Measurements from ENCODE around the gene UFSP2. TPM values are rescaled to one million over a fixed set of nuclear protein-coding genes. Genes with fewer than 3 reads are reported as not detected.

The UFSP2 gene
- total and polyA plus RNA-seq, 8 donors = 10.1 to 23.4 (median 19.3) TPM

DNA sequence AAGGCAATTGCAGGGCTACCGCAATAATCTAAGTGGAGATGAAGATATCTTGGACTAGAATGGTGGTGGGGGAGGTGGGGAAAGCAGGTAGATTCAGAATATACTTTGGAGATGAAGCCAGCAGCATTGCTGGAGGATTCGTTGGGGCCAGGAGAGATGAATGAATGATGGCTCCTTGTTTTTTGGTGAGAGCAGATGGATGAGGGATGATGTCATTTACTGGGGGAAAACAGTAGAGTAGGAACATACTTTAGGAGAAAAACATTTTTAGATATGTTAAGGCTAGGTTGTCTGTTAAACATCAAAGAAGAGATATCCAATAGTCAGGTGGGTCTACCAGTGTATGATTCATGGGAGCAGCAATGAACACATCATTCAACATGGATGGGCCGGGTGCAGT lies 39.9 kb upstream of the UFSP2 start:
- no peak overlapping the region for H3K27ac ChIP-seq
- FAIRE-seq (no peak), DNase-seq (no peak), ATAC-seq (no peak)
- no peaks in the 10 kb centered on the region for H3K27me3 ChIP-seq
- no peaks in the 10 kb centered on the region for H3K9me3 ChIP-seq
- 87 to 91% methylated on average over 3 of the region's 3 CpGs for WGBS, 2 donors
- H3K4me3 ChIP-seq = no peak overlapping the region
- intact Hi-C loops (cut with DNase I) = no loop called here
- H3K36me3 ChIP-seq = no peaks in the 10 kb centered on the region
- TF ChIP-seq, protein P1, sequence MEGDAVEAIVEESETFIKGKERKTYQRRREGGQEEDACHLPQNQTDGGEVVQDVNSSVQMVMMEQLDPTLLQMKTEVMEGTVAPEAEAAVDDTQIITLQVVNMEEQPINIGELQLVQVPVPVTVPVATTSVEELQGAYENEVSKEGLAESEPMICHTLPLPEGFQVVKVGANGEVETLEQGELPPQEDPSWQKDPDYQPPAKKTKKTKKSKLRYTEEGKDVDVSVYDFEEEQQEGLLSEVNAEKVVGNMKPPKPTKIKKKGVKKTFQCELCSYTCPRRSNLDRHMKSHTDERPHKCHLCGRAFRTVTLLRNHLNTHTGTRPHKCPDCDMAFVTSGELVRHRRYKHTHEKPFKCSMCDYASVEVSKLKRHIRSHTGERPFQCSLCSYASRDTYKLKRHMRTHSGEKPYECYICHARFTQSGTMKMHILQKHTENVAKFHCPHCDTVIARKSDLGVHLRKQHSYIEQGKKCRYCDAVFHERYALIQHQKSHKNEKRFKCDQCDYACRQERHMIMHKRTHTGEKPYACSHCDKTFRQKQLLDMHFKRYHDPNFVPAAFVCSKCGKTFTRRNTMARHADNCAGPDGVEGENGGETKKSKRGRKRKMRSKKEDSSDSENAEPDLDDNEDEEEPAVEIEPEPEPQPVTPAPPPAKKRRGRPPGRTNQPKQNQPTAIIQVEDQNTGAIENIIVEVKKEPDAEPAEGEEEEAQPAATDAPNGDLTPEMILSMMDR (IDR thresholded peaks at IDR 0.05) = no peak
- no peaks in the 10 kb centered on the region for H3K4me1 ChIP-seq

DNA sequence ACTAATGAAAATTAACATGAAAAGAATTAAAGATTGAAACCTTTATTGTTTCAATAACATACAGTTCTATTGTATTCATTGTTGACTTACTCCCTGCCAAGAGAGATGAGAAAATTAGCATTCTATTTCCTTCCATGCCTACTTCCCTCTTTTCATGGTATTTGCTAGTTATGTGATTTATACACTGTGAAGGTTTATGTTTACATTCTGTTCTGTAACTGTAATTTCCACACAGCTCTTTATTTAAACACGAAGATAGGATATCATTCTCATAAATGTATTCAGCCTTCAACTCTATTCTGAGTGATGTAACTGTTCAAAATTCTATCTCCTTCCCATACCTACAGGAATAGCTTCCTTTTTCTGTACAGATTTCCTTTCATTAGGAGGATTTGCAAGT lies 39.1 kb upstream of the UFSP2 start:
- H3K4me1 ChIP-seq = no peaks in the 10 kb centered on the region
- no peaks in the 10 kb centered on the region for H3K9me3 ChIP-seq
- no peaks in the 10 kb centered on the region for H3K27me3 ChIP-seq
- intact Hi-C loops (cut with DNase I) = no loop called here
- H3K4me3 ChIP-seq = no peak overlapping the region
- TF ChIP-seq, protein P1 (IDR thresholded peaks at IDR 0.05) = no peak
- H3K27ac ChIP-seq = no peak overlapping the region
- FAIRE-seq = no peak
- no peaks in the 10 kb centered on the region for H3K36me3 ChIP-seq
- 14 to 22% methylated on average over 1 of the region's 1 CpG for WGBS, 2 donors
- no peak for ATAC-seq
- DNase-seq = no peak

- ATAC-seq (no peak), DNase-seq (no peak), FAIRE-seq (no peak)
- WGBS, 2 donors = 64 to 80% methylated on average over 6 of the region's 6 CpGs
- TF ChIP-seq, protein P1 (IDR thresholded peaks at IDR 0.05) = no peak
- Histone ChIP-seq H3K4me3 (no peak overlapping the region), H3K27ac (no peak overlapping the region), H3K36me3 (no peaks in the 10 kb centered on the region), H3K27me3 (no peaks in the 10 kb centered on the region), H3K9me3 (no peaks in the 10 kb centered on the region), H3K4me1 (no peaks in the 10 kb centered on the region)
- intact Hi-C loops (cut with DNase I) = no loop called here
Measured at GRCh38 chr4:185464183-185464582, 38.4 kb upstream of the UFSP2 start.

DNA sequence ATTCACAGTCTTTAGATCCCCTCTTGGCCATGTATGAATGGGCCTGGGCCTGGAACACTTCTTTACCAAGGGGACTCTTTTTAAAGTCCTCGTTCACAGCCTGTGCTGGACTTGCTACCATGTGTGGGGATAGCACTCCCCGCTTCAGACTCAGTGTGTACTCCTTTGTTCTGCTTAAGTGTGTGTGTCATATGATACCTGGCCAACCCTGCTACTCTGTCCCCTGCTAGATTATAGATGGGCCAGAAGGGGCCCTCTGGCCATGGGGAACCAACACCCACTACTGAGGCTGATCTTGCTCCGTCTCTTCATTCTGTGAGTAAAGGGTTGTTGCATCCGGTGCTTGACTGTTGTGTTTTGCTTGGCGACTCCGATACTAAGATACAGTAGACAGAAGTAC lies 37.8 kb upstream of the UFSP2 start:
- Histone ChIP-seq H3K4me1 (no peaks in the 10 kb centered on the region), H3K27me3 (no peaks in the 10 kb centered on the region), H3K36me3 (no peaks in the 10 kb centered on the region), H3K9me3 (no peaks in the 10 kb centered on the region), H3K27ac (no peak overlapping the region), H3K4me3 (no peak overlapping the region)
- FAIRE-seq = no peak
- ATAC-seq = no peak
- intact Hi-C loops (cut with DNase I) = no loop called here
- TF ChIP-seq, protein P1 (IDR thresholded peaks at IDR 0.05) = no peak
- WGBS, 2 donors = 96 to 98% methylated on average over 6 of the region's 6 CpGs
- no peak for DNase-seq

- TF ChIP-seq, protein P1 (IDR thresholded peaks at IDR 0.05) = no peak
- no peak for ATAC-seq
- Histone ChIP-seq H3K4me3 (no peak overlapping the region), H3K4me1 (peaks cover 1 to 5% (median 3%) of the 10 kb centered on the region in 3 donors), H3K27ac (no peak overlapping the region), H3K36me3 (no peaks in the 10 kb centered on the region), H3K27me3 (no peaks in the 10 kb centered on the region), H3K9me3 (no peaks in the 10 kb centered on the region)
- intact Hi-C loops (cut with DNase I) = no loop called here
- DNase-seq = no peak
- 97 to 98% methylated on average over 8 of the region's 8 CpGs for WGBS, 2 donors
- FAIRE-seq = no peak
Measured at GRCh38 chr4:185461565-185461964, 35.8 kb upstream of the UFSP2 start.
